Naive B cell (primary cell): ENCODE measurements around the gene CRLF1. TPM values are rescaled to one million over a fixed set of nuclear protein-coding genes. Genes with fewer than 3 reads are reported as not detected.
A peak's percentile ranks its signal among the peaks of the same experiment; 100 is the strongest.

Experiments used
- ATAC-seq, 2 donors: fragments of 150-1000 bp; cut with Tn5 transposase; 2 replicates each; pipeline ENCODE4 v1.10.0; 2021; ENCODE audit warnings: low read depth in 2 of 2, mild to moderate bottlenecking in 2 of 2, moderate library complexity in 2 of 2
- DNase-seq: peaks from one replicate; pipeline ENCODE4 v3.0.0; 2022
- H3K27ac Mint-ChIP-seq, 6 donors: one replicate each; pipeline ENCODE4 v1.8.0; 2020 to 2022; ENCODE audit warnings: mild to moderate bottlenecking in 6 of 6, mixed read lengths in 6 of 6, moderate library complexity in 5 of 6, inconsistent platforms in 2 of 6
- H3K27me3 Mint-ChIP-seq, 3 donors: one replicate each; pipeline ENCODE4 v1.8.0; 2021 to 2022; ENCODE audit warnings: mixed read lengths in 3 of 3, mild to moderate bottlenecking in 1 of 3
- H3K36me3 Mint-ChIP-seq, 2 donors: one replicate each; pipeline ENCODE4 v1.8.0; 2020 to 2022; ENCODE audit warnings: mixed read lengths in 2 of 2, inconsistent platforms in 1 of 2, mild to moderate bottlenecking in 1 of 2
- H3K4me1 Mint-ChIP-seq, 3 donors: one replicate each; pipeline ENCODE4 v1.8.0; 2020 to 2022; ENCODE audit warnings: mixed read lengths in 3 of 3, inconsistent platforms in 1 of 3, mild to moderate bottlenecking in 1 of 3, moderate library complexity in 1 of 3
- H3K4me3 Mint-ChIP-seq, 8 donors: one replicate each; pipeline ENCODE4 v1.8.0; 2020 to 2022; ENCODE audit warnings: mild to moderate bottlenecking in 8 of 8, mixed read lengths in 8 of 8, moderate library complexity in 8 of 8, inconsistent platforms in 2 of 8
- H3K9me3 Mint-ChIP-seq, 7 donors: one replicate each; pipeline ENCODE4 v1.8.0; 2020 to 2022; ENCODE audit warnings: mixed read lengths in 7 of 7, mild to moderate bottlenecking in 5 of 7, inconsistent platforms in 2 of 7, moderate library complexity in 1 of 7
- polyA plus RNA-seq, 6 donors: library from polyadenylated mRNA; unstranded; fragments of 300-500 nt; fragmentation: Illumina TruSeq; gene quantifications; one replicate each; pipeline ENCODE4 v1.2.3, GENCODE V29; 2021; ENCODE audit warnings: low read depth in 6 of 6

The CRLF1 gene
- polyA plus RNA-seq, 6 donors from 2014 or later = 0.44 to 7.0 (median 0.97) TPM; not detected in 2

DNA sequence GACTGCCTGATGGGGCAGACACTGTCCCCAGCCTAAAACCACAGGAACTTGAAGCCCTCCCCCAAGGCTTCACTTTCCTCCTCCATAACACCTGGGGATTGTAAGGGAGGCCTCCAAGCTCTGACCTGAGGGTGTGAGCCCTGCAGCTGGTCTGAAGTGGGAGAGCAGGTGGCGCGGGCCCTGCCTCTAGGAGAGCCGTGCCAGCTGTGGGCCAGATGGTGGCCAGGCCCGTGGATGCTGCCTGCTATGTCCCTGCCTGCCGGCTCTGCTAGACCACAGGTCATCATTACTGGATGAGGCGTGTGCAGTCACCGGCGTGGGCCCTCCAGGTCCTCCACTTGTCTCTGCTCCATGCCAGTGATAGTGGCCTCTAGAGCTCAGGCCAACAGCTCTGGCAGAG is 26.7 kb upstream of the CRLF1 start:
- Mint-ChIP-seq H3K4me1 (peaks cover 28 to 31% (median 30%) of the 10 kb centered on the region in 3 donors), H3K27me3 (peaks cover 8 to 18% (median 15%) of the 10 kb centered on the region in 3 donors), H3K36me3 (no peaks in the 10 kb centered on the region), H3K9me3 (no peaks in the 10 kb centered on the region), H3K4me3 (peak overlapping the region in 2 of 8 donors; percentile 24 to 40), H3K27ac (no peak overlapping the region)
- DNase-seq (no peak), ATAC-seq (no peak)

- H3K27me3 Mint-ChIP-seq = peaks cover 9 to 19% (median 15%) of the 10 kb centered on the region in 3 donors
- no peak overlapping the region for H3K4me3 Mint-ChIP-seq
- peaks cover 0 to 4% (median 0%) of the 10 kb centered on the region in 3 donors for H3K4me1 Mint-ChIP-seq
- no peaks in the 10 kb centered on the region for H3K9me3 Mint-ChIP-seq
- no peak for ATAC-seq
- H3K36me3 Mint-ChIP-seq = no peaks in the 10 kb centered on the region
- no peak overlapping the region for H3K27ac Mint-ChIP-seq
- DNase-seq = no peak
Observed at GRCh38 chr19:18629166-18630088, 22.8 kb upstream of the CRLF1 start.

- no peak overlapping the region for H3K4me3 Mint-ChIP-seq
Observed at GRCh38 chr19:18626906-18627305, 20.3 kb upstream of the CRLF1 start.

GRCh38 chr19:18620902-18621301 is 14.3 kb upstream of the CRLF1 start:
- no peak overlapping the region for H3K27ac Mint-ChIP-seq
- no peaks in the 10 kb centered on the region for H3K36me3 Mint-ChIP-seq
- peaks cover 0 to 2% (median 0%) of the 10 kb centered on the region in 7 donors for H3K9me3 Mint-ChIP-seq
- H3K4me3 Mint-ChIP-seq = no peak overlapping the region
- ATAC-seq (no peak), DNase-seq (no peak)
- no peaks in the 10 kb centered on the region for H3K4me1 Mint-ChIP-seq
- peaks cover 11 to 51% (median 20%) of the 10 kb centered on the region in 3 donors for H3K27me3 Mint-ChIP-seq

More at GRCh38 chr19:18626906-18627305, 20.3 kb upstream of the CRLF1 start:
- DNase-seq = no peak
- H3K4me1 Mint-ChIP-seq = peaks cover 0 to 4% (median 0%) of the 10 kb centered on the region in 3 donors
- H3K27ac Mint-ChIP-seq = no peak overlapping the region
- H3K9me3 Mint-ChIP-seq = no peaks in the 10 kb centered on the region
- no peak for ATAC-seq
- no peaks in the 10 kb centered on the region for H3K36me3 Mint-ChIP-seq
- peaks cover 9 to 27% (median 10%) of the 10 kb centered on the region in 3 donors for H3K27me3 Mint-ChIP-seq

GRCh38 chr19:18620311-18620710 is 13.7 kb upstream of the CRLF1 start:
- Mint-ChIP-seq H3K27me3 (peaks cover 12 to 57% (median 20%) of the 10 kb centered on the region in 3 donors), H3K9me3 (peaks cover 0 to 2% (median 0%) of the 10 kb centered on the region in 7 donors), H3K27ac (no peak overlapping the region), H3K4me3 (no peak overlapping the region), H3K36me3 (no peaks in the 10 kb centered on the region), H3K4me1 (no peaks in the 10 kb centered on the region)
- ATAC-seq = no peak
- DNase-seq = no peak

DNA sequence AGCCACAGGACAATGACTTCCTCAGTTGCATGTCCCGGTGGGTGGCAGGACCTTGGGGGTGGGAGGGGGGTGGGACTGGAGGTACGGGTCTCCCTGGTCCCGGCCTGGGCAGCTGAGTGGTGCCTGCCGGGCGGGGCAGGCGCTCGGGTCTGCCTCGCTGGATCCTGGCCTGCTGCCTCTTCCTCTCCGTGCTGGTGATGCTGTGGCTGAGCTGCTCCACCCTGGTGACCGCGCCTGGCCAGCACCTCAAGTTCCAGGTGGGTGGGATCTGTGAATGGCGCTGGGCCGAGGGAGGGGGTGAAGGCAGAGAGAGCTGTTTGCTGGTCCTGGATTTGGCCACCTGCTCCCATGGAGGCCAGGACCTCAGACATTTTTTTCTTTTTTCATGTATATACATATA is 11.6 kb upstream of the CRLF1 start:
- ATAC-seq (no peak), DNase-seq (no peak)
- Mint-ChIP-seq H3K27ac (no peak overlapping the region), H3K4me3 (peak overlapping the region in 1 of 8 donors; percentile 42), H3K4me1 (peaks cover 6 to 12% (median 9%) of the 10 kb centered on the region in 3 donors), H3K27me3 (peaks cover 23 to 78% (median 40%) of the 10 kb centered on the region in 3 donors), H3K36me3 (no peaks in the 10 kb centered on the region), H3K9me3 (peaks cover 0 to 2% (median 0%) of the 10 kb centered on the region in 7 donors)

DNA sequence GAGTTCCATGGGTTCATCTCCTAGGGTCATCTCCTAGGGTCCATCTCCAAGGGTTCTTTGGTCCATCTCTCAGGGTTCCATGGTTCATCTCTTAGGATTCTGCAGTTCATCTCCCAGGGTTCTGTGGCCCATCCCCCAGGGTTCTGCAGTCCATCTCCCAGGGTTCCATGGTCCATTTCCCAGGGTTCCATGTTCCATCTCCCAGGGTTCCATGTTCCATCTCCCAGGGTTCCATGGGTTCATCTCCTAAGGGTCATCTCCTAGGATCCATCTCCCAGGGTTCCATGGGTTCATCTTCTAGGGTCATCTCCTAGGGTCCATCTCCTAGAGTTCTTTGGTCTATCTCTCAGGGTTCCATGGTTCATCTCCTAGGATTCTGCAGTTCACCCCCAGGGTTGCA is 11.0 kb upstream of the CRLF1 start:
- Mint-ChIP-seq H3K36me3 (no peaks in the 10 kb centered on the region), H3K9me3 (peaks cover 0 to 2% (median 0%) of the 10 kb centered on the region in 7 donors), H3K27ac (no peak overlapping the region), H3K27me3 (peaks cover 24 to 78% (median 45%) of the 10 kb centered on the region in 3 donors), H3K4me1 (peaks cover 8 to 15% (median 11%) of the 10 kb centered on the region in 3 donors), H3K4me3 (no peak overlapping the region)
- DNase-seq (no peak), ATAC-seq (no peak)

- ATAC-seq = no peak
- Mint-ChIP-seq H3K36me3 (no peaks in the 10 kb centered on the region), H3K27ac (peak overlapping the region in 1 of 6 donors; percentile 33), H3K27me3 (peaks cover 31 to 85% (median 57%) of the 10 kb centered on the region in 3 donors), H3K4me1 (peaks cover 18 to 27% (median 22%) of the 10 kb centered on the region in 3 donors), H3K9me3 (peaks cover 0 to 2% (median 0%) of the 10 kb centered on the region in 7 donors), H3K4me3 (no peak overlapping the region)
- DNase-seq = no peak
Observed at GRCh38 chr19:18616023-18616422, 9.4 kb upstream of the CRLF1 start.

- H3K9me3 Mint-ChIP-seq = peaks cover 0 to 2% (median 0%) of the 10 kb centered on the region in 7 donors
- no peak for ATAC-seq
- H3K27me3 Mint-ChIP-seq = peaks cover 44 to 87% (median 68%) of the 10 kb centered on the region in 3 donors
- H3K27ac Mint-ChIP-seq = peak overlapping the region in 2 of 6 donors; percentile 60 to 84
- peaks cover 25 to 37% (median 28%) of the 10 kb centered on the region in 3 donors for H3K4me1 Mint-ChIP-seq
- no peak for DNase-seq
- H3K4me3 Mint-ChIP-seq = peak overlapping the region; percentile 36 to 85 (median 80)
- H3K36me3 Mint-ChIP-seq = no peaks in the 10 kb centered on the region
Observed at GRCh38 chr19:18613589-18614234, 7.1 kb upstream of the CRLF1 start.

DNA sequence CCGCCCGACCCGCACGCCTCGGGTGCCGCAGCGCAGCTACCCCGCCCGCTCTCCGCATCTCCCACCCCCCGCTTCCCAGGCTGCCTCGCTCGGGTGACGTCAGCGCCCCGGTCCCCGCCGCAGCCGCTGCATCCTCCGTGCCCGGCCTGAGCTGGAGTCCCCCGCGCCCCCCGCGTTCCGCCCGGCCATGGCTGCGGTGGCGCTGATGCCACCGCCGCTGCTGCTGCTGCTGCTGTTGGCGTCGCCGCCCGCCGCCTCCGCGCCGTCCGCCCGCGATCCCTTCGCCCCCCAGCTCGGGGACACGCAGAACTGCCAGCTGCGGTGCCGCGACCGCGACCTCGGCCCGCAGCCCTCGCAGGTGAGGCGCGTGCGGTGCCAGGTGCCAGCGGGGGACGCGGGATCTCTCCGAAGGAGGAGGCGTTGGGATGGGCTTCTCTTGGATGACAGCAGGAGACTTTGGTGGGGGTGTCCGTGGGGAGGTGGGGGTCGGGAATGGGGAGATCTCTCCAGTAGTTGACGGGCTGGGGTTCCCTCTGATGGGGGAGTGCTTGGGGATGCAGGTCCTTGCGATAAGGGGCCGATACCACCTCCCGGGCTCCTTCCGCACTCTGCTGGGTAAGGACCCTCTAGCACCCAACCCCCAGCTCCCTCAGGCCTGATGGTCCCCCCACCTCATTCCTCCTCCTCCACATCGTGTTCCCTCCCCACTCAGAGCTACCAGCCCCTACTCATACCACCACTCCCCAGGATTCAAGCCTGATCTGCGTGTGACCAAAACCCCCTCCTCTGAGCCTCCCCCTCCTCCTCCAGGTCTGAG is 6.4 kb upstream of the CRLF1 start, which contains the start of gene TMEM59L:
TMEM59L (plus strand) TSS at position 99 of the 817 bp plus-strand sequence; CDS start at position 188, 89 bp downstream.
- peaks cover 0 to 2% (median 0%) of the 10 kb centered on the region in 7 donors for H3K9me3 Mint-ChIP-seq

GRCh38 chr19:18612051-18612771 is 5.6 kb upstream of the CRLF1 start:
- no peaks in the 10 kb centered on the region for H3K36me3 Mint-ChIP-seq
- peaks cover 41 to 90% (median 71%) of the 10 kb centered on the region in 3 donors for H3K27me3 Mint-ChIP-seq
- H3K4me3 Mint-ChIP-seq = peak overlapping the region; percentile 72 to 91 (median 86)
- peak; percentile 6 to 15 for ATAC-seq
- no peak for DNase-seq
- peaks cover 28 to 48% (median 34%) of the 10 kb centered on the region in 3 donors for H3K4me1 Mint-ChIP-seq
- H3K27ac Mint-ChIP-seq = peak overlapping the region in 1 of 6 donors; percentile 8
- peaks cover 0 to 2% (median 0%) of the 10 kb centered on the region in 7 donors for H3K9me3 Mint-ChIP-seq

More for the DNA sequence above, 6.4 kb upstream of the CRLF1 start, which contains the start of gene TMEM59L:
- peaks cover 47 to 90% (median 74%) of the 10 kb centered on the region in 3 donors for H3K27me3 Mint-ChIP-seq
- no peaks in the 10 kb centered on the region for H3K36me3 Mint-ChIP-seq
- H3K27ac Mint-ChIP-seq = peak within 1 kb of the TSS in 2 of 6 donors; percentile 8 to 60
- ATAC-seq (peak; percentile 64 to 71), DNase-seq (peak; percentile 48)
- peak within 1 kb of the TSS; percentile 72 to 91 (median 86) for H3K4me3 Mint-ChIP-seq
- peaks cover 28 to 41% (median 28%) of the 10 kb centered on the region in 3 donors for H3K4me1 Mint-ChIP-seq
